ENCODE measurements around the gene C9orf85. TPM values are rescaled to one million over a fixed set of nuclear protein-coding genes. Genes with fewer than 3 reads are reported as not detected.

C9orf85 gene
- total and polyA plus RNA-seq, 9 of the 15 experiments (the other 6 are each of a cell fraction or from before 2014, with no cell fraction given): 6.7 to 17.6 (median 13.0) TPM

GRCh38 chr9:71915495-71915894, 4.1 kb downstream of the C9orf85 start:
- Histone ChIP-seq H3K27ac (ENCODE audit: extremely low read depth, low read depth, low read length) (no peak overlapping the region), H3K4me1 (replicated peaks in 1 of 2; ENCODE audit: control insufficient read depth in 2 of 2, insufficient read depth in 2 of 2, low read length in 2 of 2) (peaks cover 0 to 4% of the 10 kb centered on the region in 2 experiments; a peak in 3 of 5 replicates), H3K9me1 (ENCODE audit: control insufficient read depth, insufficient read depth, low read length) (no peaks in the 10 kb centered on the region), H4K20me1 (replicated peaks; ENCODE audit: control insufficient read depth, insufficient read depth, low read length) (no peaks in the 10 kb centered on the region), H3K4me3 (no peak overlapping the region), H3K36me3 (ENCODE audit: control insufficient read depth, insufficient read depth, low read length) (no peaks in the 10 kb centered on the region), H3K79me2 (ENCODE audit: control insufficient read depth, insufficient read depth, low read length) (peaks cover 66% of the 10 kb centered on the region), H3K27me3 (ENCODE audit: control insufficient read depth in 2 of 2, insufficient read depth in 2 of 2, low read length in 2 of 2) (no peaks in the 10 kb centered on the region), H3K9me3 (replicated peaks; ENCODE audit: control insufficient read depth, insufficient read depth, low read depth, low read length) (no peaks in the 10 kb centered on the region), H2AFZ (ENCODE audit: low read depth, low read length) (no peak overlapping the region), H3K4me2 (ENCODE audit: insufficient read depth, low read length) (no peak overlapping the region), H3K9ac (ENCODE audit: insufficient read depth in 1 of 2, low read depth in 2 of 2, low read length in 2 of 2) (no peak overlapping the region)
- no TSS peak for BruUV-seq (replicated peaks)
- in situ Hi-C loops (cut with MboI) (no loop called here), intact Hi-C loops (cut with micrococcal nuclease) (no loop called here)
- no peak for DNase-seq (ENCODE audit: extremely low read depth in 1 of 4, low spot score in 3 of 4)
- CTCF ChIA-PET (ENCODE audit: low intra/inter-chr PET ratio): no interaction called here
- no peak for FAIRE-seq
- no peak for TF ChIP-seq HES1 (IDR thresholded peaks at IDR 0.05; ENCODE audit: low read depth)
- no peak for TF ChIP-seq BDP1 (IDR thresholded peaks at IDR 0.05; ENCODE audit: insufficient read depth, insufficient read length)
- no peak for TF ChIP-seq MAFK (IDR thresholded peaks at IDR 0.05; ENCODE audit: low read length)
- no peak for TF ChIP-seq FOSL1 (tag; conservative IDR thresholded peaks at IDR 0.05)
- no peak for TF ChIP-seq NONO (IDR thresholded peaks at IDR 0.05; ENCODE audit: low read depth in 2 of 2, low read length in 1 of 2)
- no peak for TF ChIP-seq CHD2 (IDR thresholded peaks at IDR 0.05; ENCODE audit: low read depth, low read length)
- TF ChIP-seq ATF3 (IDR thresholded peaks at IDR 0.05): no peak
- TF ChIP-seq ATF3 (CRISPR knock-in tag; conservative IDR thresholded peaks at IDR 0.05): no peak
- POLR2A ChIA-PET: interaction anchor here (0.9 to 2.2 kb wide), 3 partner anchors 10 to 13 kb away, joined by 3 to 7 read pairs (median 3); no protein-coding TSS in a partner anchor
- no peak for ATAC-seq
